ENCODE data around the gene CAPN12.
"Not testable (repeated sequence)": the region's sequence is repeated elsewhere in the genome, so short reads cannot be mapped to it uniquely, and the experiment has no call there.

Gene CAPN12

DNA sequence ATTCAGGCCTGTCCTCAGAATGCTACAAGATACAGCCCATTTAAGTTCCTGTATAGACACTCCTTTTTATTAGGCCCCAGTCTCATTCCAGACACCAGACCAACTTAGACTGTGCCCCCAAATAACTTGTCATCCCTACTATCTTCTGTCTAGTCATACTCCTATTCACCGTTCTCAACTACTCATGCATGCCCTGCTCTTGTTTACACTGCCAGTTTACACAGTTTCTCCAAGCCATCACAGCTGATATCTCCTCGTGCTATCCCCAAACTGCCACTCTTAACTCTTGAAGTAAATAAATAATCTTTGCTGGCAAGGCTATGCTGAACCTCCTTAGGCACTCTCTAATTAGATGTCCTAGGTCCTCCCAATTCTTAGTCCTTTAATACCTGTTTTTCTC, 9.9 kb upstream of the CAPN12 start:
- not testable (repeated sequence) for H3K9me3 Mint-ChIP-seq; H3K27ac Mint-ChIP-seq; H3K4me1 Mint-ChIP-seq (ENCODE audit: low read depth); H3K36me3 Mint-ChIP-seq (ENCODE audit: low read depth); H3K4me3 Mint-ChIP-seq; H3K27me3 Mint-ChIP-seq

DNA sequence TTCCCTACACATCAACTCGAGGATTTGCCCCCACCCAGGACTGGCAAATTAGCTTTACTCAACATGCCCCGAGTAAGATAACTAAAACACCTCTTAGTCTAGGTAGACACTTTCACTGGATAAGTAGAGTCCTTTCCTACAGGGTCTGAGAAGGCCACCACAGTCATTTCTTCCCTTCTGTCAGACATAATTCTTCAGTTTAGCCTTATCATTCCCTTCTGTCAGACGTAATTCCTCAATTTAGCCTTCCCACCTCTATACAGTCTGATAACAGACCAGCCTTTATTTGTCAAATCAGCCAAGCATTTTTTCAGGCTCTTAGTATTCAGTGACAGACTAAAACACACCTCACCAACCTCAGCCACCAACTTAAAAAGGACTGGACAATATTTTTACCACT, 9.5 kb upstream of the CAPN12 start:
- H3K4me1 Mint-ChIP-seq (ENCODE audit: low read depth); H3K4me3 Mint-ChIP-seq; H3K9me3 Mint-ChIP-seq; H3K27me3 Mint-ChIP-seq; H3K36me3 Mint-ChIP-seq (ENCODE audit: low read depth); H3K27ac Mint-ChIP-seq: not testable (repeated sequence)

DNA sequence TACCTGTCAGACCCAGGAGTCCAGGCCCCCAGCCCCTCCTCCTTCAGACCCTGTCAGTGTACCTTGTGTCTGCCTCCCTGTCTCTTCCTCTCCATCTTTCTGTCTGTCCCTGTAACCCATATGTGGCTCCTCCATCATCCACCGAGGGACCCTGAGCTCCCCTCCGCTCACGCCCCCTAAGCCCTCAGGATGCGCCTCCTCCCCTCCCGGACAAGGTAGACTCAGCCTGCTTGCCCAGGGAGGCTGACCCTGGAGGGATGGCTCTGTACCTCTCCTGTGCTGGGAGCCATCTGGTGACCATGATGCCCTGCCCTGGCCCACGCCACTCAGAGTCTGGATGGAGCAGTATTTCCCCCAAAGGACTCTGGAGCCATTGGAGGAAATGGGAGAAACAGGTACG, 1.0 kb upstream of the CAPN12 start:
- H3K27ac Mint-ChIP-seq = no peak overlapping the region
- no peaks in the 10 kb centered on the region for H3K9me3 Mint-ChIP-seq
- no peaks in the 10 kb centered on the region for H3K4me1 Mint-ChIP-seq (ENCODE audit: low read depth)
- no peaks in the 10 kb centered on the region for H3K36me3 Mint-ChIP-seq (ENCODE audit: low read depth)
- H3K27me3 Mint-ChIP-seq = no peaks in the 10 kb centered on the region
- no peak overlapping the region for H3K4me3 Mint-ChIP-seq

DNA sequence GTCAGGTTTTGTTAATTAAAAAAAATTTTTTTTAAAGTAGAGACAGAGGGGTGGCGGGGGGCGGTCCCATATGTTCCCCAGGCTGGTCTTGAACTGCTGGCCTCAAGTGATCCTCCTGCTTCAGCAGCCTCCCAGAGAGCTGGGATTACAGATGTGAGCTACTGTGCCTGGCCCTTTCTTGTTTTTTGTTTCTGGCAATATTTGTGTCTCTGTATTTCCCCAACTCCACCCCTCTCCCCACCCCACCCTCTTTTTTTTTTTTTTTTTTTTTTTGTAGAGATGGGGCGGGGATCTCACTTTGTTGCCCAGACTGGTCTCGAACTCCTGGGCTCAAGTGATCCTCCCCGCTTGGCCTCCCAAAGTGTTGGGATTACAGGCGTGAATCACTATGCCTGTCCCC, 600 bp upstream of the CAPN12 start:
- Mint-ChIP-seq H3K27me3 (no peaks in the 10 kb centered on the region), H3K9me3 (no peaks in the 10 kb centered on the region), H3K27ac (no peak overlapping the region), H3K36me3 (ENCODE audit: low read depth) (no peaks in the 10 kb centered on the region), H3K4me1 (ENCODE audit: low read depth) (peaks cover under 1% of the 10 kb centered on the region), H3K4me3 (no peak overlapping the region)

DNA sequence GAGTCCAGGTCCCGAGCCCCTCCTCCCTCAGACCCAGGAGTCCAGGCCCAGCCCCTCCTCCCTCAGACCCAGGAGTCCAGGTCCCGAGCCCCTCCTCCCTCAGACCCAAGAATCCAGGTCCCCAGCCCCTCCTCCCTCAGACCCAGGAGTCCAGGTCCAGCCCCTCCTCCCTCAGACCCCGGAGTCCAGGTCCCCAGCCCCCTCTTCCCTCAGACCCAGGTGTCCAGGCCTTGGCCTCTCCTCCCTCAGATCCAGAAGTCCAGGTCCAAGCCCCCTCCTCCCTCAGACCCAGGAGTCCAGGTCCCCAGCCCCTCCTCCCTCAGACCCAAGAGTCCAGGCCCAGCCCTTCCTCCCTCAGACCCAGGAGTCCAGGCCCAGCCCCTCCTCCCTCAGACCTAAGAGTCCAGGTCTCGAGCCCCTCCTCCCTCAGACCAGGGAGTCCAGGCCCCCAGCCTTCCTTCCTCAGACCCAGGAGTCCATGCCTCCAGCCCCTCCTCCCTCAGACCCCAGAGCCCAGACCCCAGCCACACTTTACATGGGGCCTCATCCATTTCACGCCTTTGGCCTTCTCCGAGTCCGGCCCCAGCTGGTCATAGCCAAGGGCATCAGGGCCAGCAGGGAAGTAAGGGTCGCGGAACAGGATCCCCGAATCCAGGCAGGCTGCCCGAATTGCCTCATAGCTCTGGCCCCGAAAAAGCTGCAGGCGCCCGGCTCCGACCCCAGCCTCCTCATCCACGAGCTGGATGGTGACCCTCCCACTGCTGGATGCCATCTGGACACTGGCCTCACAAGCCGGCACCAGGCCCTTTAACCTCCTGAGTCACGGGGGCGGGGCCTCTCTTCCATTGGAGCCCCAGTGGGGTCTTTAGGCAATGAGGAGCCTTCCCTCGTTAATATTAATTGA, 628 bp downstream of the CAPN12 start:
- Mint-ChIP-seq H3K27me3 (no peaks in the 10 kb centered on the region), H3K4me3 (no peak overlapping the region), H3K36me3 (ENCODE audit: low read depth) (no peaks in the 10 kb centered on the region), H3K9me3 (no peaks in the 10 kb centered on the region), H3K27ac (no peak overlapping the region), H3K4me1 (ENCODE audit: low read depth) (peaks cover 13% of the 10 kb centered on the region)

DNA sequence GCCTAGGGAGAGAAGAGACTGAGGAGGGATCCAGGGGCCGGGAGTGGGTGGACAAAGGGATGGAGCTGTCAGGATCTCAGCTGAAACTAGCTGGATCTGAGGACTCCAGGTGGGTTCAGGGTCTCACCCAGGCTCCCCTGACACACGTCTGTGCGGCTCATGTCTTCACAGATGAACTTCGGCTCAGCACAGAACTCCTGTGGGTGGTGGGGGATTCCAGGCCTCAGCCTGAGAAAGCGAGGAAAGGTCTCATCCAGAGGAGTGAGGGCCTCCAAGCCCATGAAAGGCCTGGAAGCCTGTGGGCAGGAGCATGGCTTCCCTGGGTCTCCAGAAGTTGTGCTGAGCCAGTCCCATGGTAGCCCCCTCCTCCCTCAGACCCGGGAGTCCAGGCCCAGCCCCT, 1.4 kb downstream of the CAPN12 start:
- H3K4me1 Mint-ChIP-seq (ENCODE audit: low read depth) = peaks cover 17% of the 10 kb centered on the region
- H3K9me3 Mint-ChIP-seq = no peaks in the 10 kb centered on the region
- no peak overlapping the region for H3K4me3 Mint-ChIP-seq
- H3K27me3 Mint-ChIP-seq = peaks cover 2% of the 10 kb centered on the region
- no peaks in the 10 kb centered on the region for H3K36me3 Mint-ChIP-seq (ENCODE audit: low read depth)
- no peak overlapping the region for H3K27ac Mint-ChIP-seq

DNA sequence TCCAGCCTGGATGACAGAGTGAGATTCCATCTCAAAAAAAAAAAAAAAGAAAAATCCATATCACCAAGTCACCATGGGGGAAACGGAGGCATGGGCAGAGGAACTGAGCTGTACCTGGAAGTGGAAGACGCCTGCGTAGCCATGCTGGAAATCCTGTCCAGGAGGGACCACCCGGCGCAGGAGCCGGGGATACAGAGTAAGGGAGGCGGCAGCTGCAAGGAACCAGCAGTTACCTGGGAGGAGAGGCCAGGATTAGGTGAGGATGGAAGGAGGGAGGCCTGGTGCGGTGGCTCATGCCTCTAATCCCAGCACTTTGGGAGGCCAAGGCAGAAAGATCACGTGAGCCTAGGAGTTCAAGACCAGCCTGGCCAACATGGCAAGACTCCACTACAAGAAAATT, 2.0 kb downstream of the CAPN12 start:
- no peak overlapping the region for H3K27ac Mint-ChIP-seq

DNA sequence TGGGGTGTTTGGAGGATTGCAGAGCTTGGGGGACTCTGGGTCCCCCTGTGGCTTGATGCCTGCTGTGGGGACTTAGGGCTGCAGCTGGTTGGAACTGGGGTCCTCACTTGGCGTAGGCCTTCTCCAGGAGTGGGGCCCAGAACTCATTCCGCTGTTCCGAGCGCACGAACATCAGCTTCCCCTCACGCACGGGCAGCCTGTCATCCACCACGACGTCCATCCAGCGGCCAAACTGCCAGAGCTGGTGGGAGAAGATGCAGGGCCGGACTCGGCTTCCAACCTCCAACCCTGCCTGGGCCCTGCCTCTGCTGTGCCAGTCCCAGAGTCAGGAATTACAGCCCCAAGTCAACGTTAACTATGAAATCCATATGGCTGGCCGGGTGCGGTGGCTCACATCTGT, 2.6 kb downstream of the CAPN12 start:
- no peaks in the 10 kb centered on the region for H3K9me3 Mint-ChIP-seq
- H3K27ac Mint-ChIP-seq = no peak overlapping the region
- H3K4me1 Mint-ChIP-seq (ENCODE audit: low read depth) = peaks cover 23% of the 10 kb centered on the region
- H3K36me3 Mint-ChIP-seq (ENCODE audit: low read depth) = no peaks in the 10 kb centered on the region
- H3K27me3 Mint-ChIP-seq = peaks cover 6% of the 10 kb centered on the region
- no peak overlapping the region for H3K4me3 Mint-ChIP-seq

More for the DNA sequence above, 2.0 kb downstream of the CAPN12 start:
- Mint-ChIP-seq H3K4me1 (ENCODE audit: low read depth) (peaks cover 22% of the 10 kb centered on the region), H3K27me3 (peaks cover 6% of the 10 kb centered on the region), H3K9me3 (no peaks in the 10 kb centered on the region), H3K36me3 (ENCODE audit: low read depth) (no peaks in the 10 kb centered on the region), H3K4me3 (no peak overlapping the region)

DNA sequence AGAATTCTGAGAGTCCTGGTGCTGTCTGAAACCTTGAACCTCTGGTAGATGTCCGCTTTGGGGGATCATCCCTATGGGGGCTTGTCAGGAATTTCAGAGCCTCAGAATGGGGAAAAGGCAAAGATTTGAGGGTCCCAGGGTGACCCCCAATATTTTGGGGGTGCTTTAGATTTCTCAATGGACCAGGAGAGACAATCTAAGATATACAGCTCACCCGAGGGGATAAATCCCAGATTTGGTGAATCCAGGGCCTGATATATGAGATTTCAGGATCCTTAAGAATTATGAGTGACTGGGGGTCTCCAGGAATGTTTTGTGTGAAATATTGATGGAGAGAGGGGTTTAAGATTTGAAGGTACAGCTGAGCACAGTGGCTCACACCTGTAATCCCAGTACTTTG, 3.3 kb downstream of the CAPN12 start:
- H3K27me3 Mint-ChIP-seq = peaks cover 6% of the 10 kb centered on the region
- H3K36me3 Mint-ChIP-seq (ENCODE audit: low read depth) = no peaks in the 10 kb centered on the region
- H3K9me3 Mint-ChIP-seq = no peaks in the 10 kb centered on the region
- peaks cover 25% of the 10 kb centered on the region for H3K4me1 Mint-ChIP-seq (ENCODE audit: low read depth)
- H3K27ac Mint-ChIP-seq = no peak overlapping the region
- H3K4me3 Mint-ChIP-seq = no peak overlapping the region

DNA sequence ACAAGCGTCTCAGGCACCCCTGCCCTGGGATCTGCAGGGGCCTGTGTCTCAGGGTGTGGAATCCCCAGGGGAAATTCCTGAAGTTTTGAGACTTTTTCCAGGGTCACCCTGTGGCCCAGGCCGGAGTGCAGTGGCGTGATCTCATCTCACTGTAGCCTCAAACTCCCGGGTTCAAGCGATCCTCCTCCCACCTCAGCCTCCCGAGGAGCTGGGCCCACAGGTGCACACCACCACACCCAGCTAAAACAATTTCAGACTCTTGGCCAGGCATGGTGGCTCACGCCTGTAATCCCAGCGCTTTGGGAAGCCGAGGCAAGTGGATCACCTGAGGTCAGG, 4.0 kb downstream of the CAPN12 start:
- Mint-ChIP-seq H3K4me1 (ENCODE audit: low read depth) (peaks cover 27% of the 10 kb centered on the region), H3K36me3 (ENCODE audit: low read depth) (no peaks in the 10 kb centered on the region), H3K9me3 (no peaks in the 10 kb centered on the region), H3K27ac (no peak overlapping the region), H3K27me3 (peaks cover 6% of the 10 kb centered on the region), H3K4me3 (no peak overlapping the region)

DNA sequence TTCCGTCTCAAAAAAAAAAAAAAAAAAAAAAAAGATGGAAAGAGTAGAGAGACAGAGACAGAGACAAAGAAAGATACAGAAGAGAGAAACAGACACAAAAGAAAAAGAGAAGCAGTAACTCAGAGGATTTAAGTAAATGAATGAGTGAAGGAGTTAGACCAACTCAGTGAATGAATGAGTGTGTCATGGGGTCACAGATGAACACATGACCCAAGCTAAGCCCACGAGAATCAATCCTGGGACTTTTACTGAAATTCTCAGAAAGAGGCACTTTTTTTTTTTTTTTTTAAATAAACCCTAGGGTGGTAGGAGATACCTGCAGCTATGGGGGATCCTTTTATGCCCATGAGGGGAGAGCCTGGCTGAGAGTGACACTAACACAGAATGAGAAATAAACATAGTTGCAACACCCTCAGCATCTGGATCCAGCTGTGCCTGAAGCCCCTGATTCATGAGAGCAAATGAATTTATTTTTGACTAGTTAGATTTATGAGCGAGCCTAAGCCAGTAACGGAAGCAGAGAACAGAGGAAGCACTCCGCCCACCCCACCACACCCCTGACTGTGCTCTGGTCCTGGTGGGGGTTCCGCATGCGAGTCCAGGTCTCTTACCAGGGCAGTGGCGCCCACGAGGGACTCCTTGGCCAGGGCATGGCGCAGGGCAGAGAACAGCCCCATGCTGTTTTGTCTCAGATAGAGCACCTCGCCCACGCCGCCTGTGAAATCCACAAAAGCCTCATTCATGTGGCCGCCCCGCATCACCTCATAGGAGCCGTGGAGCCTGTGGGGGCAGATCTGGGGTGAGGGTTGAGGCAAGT, 4.6 kb downstream of the CAPN12 start:
- Mint-ChIP-seq H3K36me3 (ENCODE audit: low read depth) (no peaks in the 10 kb centered on the region), H3K4me3 (no peak overlapping the region), H3K27me3 (peaks cover 6% of the 10 kb centered on the region), H3K27ac (no peak overlapping the region), H3K4me1 (ENCODE audit: low read depth) (peaks cover 33% of the 10 kb centered on the region), H3K9me3 (no peaks in the 10 kb centered on the region)

DNA sequence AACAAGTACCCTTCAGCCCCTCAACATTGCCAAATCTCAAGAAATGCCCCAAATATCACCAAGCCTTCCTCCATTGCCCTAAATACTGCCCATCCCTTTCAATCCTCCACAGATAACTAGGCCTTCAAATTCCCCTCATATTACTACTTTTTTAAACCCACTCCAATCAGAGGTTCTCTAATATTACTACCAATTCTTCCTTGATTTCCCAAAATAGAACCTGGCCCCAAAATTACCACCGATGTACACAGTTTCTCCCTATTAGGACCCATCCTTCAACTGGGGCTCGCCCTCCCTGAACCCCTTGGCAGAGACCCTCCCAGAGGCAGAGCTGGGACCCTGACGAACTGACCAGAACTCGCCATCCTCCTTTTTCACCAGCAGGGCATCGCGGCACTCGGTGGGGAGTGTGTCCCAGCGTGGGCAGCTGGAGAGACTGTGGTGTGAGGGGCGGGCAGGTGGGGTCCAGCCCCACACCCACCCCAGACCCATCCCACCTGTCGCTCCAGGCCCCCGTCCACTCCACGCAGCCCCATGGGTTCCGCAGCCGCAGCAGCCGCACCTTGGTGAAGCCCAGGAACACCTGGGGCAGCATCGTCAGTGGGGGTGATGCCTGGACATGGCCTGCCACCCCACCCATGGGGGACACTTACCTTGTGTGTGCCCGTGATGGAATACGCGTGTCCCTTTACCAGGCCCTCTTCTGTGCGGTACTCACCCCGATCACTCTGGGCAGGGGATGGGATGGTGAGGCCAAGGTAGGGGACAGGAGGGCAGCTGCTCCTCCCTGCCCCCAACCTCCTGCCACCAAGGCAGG, 6.1 kb downstream of the CAPN12 start:
- Mint-ChIP-seq H3K9me3 (no peaks in the 10 kb centered on the region), H3K27ac (peak overlapping the region; percentile 26), H3K36me3 (ENCODE audit: low read depth) (no peaks in the 10 kb centered on the region), H3K27me3 (peaks cover 6% of the 10 kb centered on the region), H3K4me3 (peak overlapping the region; percentile 43), H3K4me1 (ENCODE audit: low read depth) (peaks cover 48% of the 10 kb centered on the region)

DNA sequence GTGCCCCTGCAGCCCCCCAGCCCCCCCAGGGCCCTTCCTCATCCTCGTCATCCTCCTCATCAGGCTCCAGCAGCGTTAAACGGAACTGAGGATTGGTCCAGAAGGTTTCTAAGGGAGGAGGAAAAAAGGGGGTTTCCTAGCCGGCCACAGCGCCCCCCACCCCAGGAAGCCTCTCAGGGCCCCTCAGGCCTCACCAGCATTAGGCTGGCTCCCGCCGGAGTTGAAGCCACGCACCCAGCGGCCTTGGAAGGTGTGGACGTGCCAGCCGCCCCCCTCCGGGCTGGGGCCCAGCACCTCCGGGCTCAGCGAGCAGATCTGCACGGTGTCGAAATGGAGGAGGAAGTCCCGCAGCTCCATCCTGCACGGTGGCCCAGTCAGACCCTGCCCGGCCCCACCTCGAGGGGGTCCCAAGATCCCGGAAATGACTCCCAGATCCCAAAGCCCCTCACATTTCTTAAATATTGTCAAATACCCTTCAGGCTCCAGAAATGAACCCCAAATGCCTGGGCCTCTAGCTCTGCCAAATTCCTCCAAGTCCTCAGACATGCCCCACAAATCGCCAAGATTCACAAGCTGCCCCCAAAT, 6.9 kb downstream of the CAPN12 start:
- peak overlapping the region; percentile 43 for H3K4me3 Mint-ChIP-seq
- peaks cover 6% of the 10 kb centered on the region for H3K27me3 Mint-ChIP-seq
- peaks cover 48% of the 10 kb centered on the region for H3K4me1 Mint-ChIP-seq (ENCODE audit: low read depth)
- peak overlapping the region; percentile 26 for H3K27ac Mint-ChIP-seq
- H3K9me3 Mint-ChIP-seq = no peaks in the 10 kb centered on the region
- H3K36me3 Mint-ChIP-seq (ENCODE audit: low read depth) = no peaks in the 10 kb centered on the region

DNA sequence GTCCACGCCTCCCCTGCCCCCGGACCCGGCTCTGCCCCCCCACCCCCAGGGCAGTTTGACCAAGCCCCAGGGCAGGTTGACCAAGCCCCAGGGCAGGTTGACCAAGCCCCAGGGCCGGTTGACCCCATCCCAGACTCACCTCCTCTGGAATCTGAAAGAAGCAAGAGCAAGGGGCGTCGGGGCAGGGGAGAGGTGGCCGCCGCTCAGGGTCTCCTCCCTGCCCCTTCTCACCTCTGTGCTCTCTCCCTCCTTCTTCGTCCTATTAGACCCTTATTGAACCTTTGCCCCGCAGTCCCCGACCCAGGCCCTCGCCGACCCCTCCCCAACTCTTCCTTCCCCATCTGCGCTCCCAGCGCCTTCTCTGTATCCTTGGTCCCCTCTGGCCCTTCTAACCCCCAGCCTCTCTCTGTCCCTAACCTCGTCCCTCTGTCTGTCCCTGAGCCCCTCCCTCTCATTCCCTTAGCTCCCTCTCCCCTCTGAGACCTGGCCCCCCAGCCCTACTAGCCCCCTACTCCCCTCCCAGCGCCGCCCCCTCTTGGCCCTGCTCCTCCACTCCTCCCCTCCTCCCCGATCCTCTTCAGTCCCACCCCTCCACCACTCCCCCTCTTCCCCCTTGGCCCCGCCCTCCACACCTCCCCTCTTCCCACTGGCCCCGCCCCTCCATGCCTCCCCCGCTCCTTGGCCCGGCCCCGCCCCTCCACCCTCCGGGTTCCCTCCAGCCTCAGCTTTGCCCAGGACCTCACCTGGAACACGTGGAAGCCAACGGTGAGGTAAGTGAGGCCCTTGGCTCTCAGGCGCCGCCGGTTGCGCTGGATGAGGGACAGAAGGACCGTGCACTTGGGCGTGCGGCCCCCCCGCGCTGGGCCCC, 7.6 kb downstream of the CAPN12 start:
- Mint-ChIP-seq H3K36me3 (ENCODE audit: low read depth) (no peaks in the 10 kb centered on the region), H3K4me3 (peak overlapping the region; percentile 42), H3K9me3 (no peaks in the 10 kb centered on the region), H3K4me1 (ENCODE audit: low read depth) (peaks cover 48% of the 10 kb centered on the region), H3K27me3 (peaks cover 6% of the 10 kb centered on the region), H3K27ac (no peak overlapping the region)
